Heart right ventricle (tissue), 16 donors: ENCODE data around the gene CELF4. TPM values are rescaled to one million over a fixed set of nuclear protein-coding genes. Genes with fewer than 3 reads are reported as not detected.

ENCODE experiments used
- ATAC-seq, 8 donors: fragments of 200-7000 bp; cut with Tn5 transposase; one replicate each; pipeline ENCODE4 v1.9.1; 2020; ENCODE audit warnings: mild to moderate bottlenecking in 8 of 8, moderate library complexity in 8 of 8, moderate number of reproducible peaks in 1 of 8
- DNase-seq, 2 donors: peaks; one replicate each; pipeline ENCODE4 v3.0.0-alpha.2; 2020
- H3K27ac ChIP-seq, 10 donors: fragments of 200-600 bp; sonication (generic) in 2 of 10; one replicate each; pipeline versions ENCODE4 v1.5.0 to v1.8.0; 2020 to 2022; ENCODE audit warnings: mild to moderate bottlenecking in 3 of 10
- H3K27me3 ChIP-seq, 7 donors: fragments of 200-600 bp; one replicate each; pipeline ENCODE4 v1.8.0; 2021 to 2022; ENCODE audit warnings: mild to moderate bottlenecking in 2 of 7
- H3K36me3 ChIP-seq, 9 donors: fragments of 200-600 bp; sonication (generic) in 1 of 9; one replicate each; pipeline versions ENCODE4 v1.5.0 to v1.8.0; 2020 to 2022; ENCODE audit warnings: mild to moderate bottlenecking in 2 of 9
- H3K4me1 ChIP-seq, 9 donors: fragments of 200-600 bp; sonication (generic) in 1 of 9; one replicate each; pipeline versions ENCODE4 v1.5.0 to v1.8.0; 2020 to 2022; ENCODE audit warnings: mild to moderate bottlenecking in 4 of 9
- H3K4me3 ChIP-seq, 10 donors: fragments of 200-600 bp; sonication (generic) in 2 of 10; one replicate each; pipeline versions ENCODE4 v1.5.0 to v1.8.0; 2020 to 2022; ENCODE audit warnings: mild to moderate bottlenecking in 7 of 10, moderate library complexity in 2 of 10
- H3K9me3 ChIP-seq, 11 donors: fragments of 200-600 bp in 10 of 11; sonication (generic) in 2 of 11; one replicate each; pipeline versions ENCODE4 v1.5.0 to v1.8.0; 2013 to 2022; ENCODE audit warnings: mild to moderate bottlenecking in 2 of 11, control low read depth in 1 of 11, moderate library complexity in 1 of 11
- WGBS, 2 donors: extraction: QIAGEN DNeasy Blood & Tissue Kit; methylation state at CpG; one replicate each; pipeline ENCODE4 v1.1.7; 2013; ENCODE audit warnings: inconsistent platforms in 1 of 2; 5-methylcytosine and 5-hydroxymethylcytosine counted together
- intact Hi-C, 10 donors: fragments of 100-400 bp; cut with DNase I; formaldehyde crosslinking; loops; one replicate each; pipeline versions ENCODE4 v1.11.1 to v1.14.2; 2022
- polyA plus RNA-seq, 2 donors: library from polyadenylated mRNA; stranded (reverse); fragments of 200-250 nt; gene quantifications; one replicate each; pipeline ENCODE4 v1.2.3, GENCODE V29; 2013
- total RNA-seq, 10 donors: library from RNA; stranded (reverse); fragmentation: NEBNext Ultra II Directional in 3 of 10; extraction: Animal tissue kit (Norgen Biotek cat#: 25700) in 3 of 10; gene quantifications; one replicate each; pipeline versions ENCODE4 v1.2.1 to v1.2.4, GENCODE V29; 2021 to 2023
- TF ChIP-seq, protein P1 (sequence below), 9 donors: fragments of 200-600 bp; sonication (generic) in 2 of 9; IDR thresholded peaks; one replicate each; pipeline versions ENCODE4 v1.5.0 to v1.8.0; 2021 to 2022; ENCODE audit warnings: antibody characterized with exemption in 9 of 9, mild to moderate bottlenecking in 5 of 9, moderate library complexity in 1 of 9
- donor health status: Arrhythmogenic right ventricular cardiomyopathy.
- donor health status: ischemic (EF 13 %, LVEDD 7.1; RV severe dilation, severe dysfunction).
- donor health status: healthy with polysubstance abuse.
- donor health status: DM: no; HTN: yes; CAD: no.
- donor health status: DM: no; HTN: no; CAD: no.
- donor health status: ischemic (EF 25% LVEDD 6.9; RV normal size, moderate dysfunction).
- donor health status: ischemic (EF 25% LVEDD 5.7; RV mildly dilated, moderate dysfunction).
- donor health status: healthy.
- donor health status: DM: yes; HTN: yes; CAD: no.
- donor health status: Ischemic cardiomyopathy.
- donor health status: ischemic (EF 35%, LVEDD 5.7; RV mildly dilated, moderate dysfunction).
- donor health status: nonischemic (EF 11% LVEDD 7.7; RV severe dilation, severe dysfunction).
- donor health status: DM: yes; HTN: yes; CAD: no.
- donor health status: PGD.
- donor health status: ischemic (EF 29% LVEDD 5.4; RV normal size, mild dysfunction).
- donor health status: nonischemic (EF 23%, LVEDD 6.1; RV moderate dilation, normal function).

CELF4 gene
- total and polyA plus RNA-seq, 12 donors = 0.07 to 1.2 (median 0.31) TPM; not detected in 1

DNA sequence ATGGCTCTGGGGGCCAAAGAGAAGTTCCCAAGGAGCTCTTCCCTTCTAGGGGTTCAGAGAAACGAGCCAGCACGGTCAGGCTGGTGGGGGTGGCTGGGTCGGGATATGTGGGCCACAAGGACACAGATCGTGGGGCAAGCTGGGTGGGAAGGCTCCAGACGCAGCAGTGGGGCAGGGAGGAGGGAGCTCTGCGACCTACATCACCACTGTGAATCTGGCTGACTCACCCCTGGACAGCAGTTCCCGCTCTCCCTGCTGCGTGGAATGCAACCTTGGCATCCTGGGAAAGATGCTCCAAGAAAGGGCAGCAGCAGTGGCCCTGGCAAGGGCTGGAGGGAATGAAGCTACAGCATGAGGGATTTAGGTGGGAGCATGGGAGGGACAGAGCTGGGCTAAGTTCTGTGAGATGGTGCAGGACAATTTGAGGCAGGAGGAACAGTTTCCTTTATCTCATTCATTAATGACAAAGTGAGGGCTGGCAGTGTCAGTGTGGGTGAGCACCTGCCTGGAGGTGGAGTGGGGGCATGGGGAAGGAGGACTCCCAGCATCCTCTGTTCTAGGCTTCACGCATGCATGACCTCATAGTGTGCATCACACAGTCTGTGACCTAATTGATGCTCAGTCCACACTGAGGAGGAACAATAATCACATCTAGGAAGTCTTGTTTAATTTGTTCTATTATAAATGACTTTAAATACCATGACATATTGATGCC lies 25.0 kb downstream of the CELF4 start:
- 61 to 64% methylated on average over 9 of the region's 9 CpGs for WGBS, 2 donors
- no peak overlapping the region for H3K4me3 ChIP-seq
- H3K4me1 ChIP-seq = peaks cover 0 to 12% (median 0%) of the 10 kb centered on the region in 9 donors
- no peaks in the 10 kb centered on the region for H3K9me3 ChIP-seq
- ATAC-seq = no peak
- TF ChIP-seq, protein P1, sequence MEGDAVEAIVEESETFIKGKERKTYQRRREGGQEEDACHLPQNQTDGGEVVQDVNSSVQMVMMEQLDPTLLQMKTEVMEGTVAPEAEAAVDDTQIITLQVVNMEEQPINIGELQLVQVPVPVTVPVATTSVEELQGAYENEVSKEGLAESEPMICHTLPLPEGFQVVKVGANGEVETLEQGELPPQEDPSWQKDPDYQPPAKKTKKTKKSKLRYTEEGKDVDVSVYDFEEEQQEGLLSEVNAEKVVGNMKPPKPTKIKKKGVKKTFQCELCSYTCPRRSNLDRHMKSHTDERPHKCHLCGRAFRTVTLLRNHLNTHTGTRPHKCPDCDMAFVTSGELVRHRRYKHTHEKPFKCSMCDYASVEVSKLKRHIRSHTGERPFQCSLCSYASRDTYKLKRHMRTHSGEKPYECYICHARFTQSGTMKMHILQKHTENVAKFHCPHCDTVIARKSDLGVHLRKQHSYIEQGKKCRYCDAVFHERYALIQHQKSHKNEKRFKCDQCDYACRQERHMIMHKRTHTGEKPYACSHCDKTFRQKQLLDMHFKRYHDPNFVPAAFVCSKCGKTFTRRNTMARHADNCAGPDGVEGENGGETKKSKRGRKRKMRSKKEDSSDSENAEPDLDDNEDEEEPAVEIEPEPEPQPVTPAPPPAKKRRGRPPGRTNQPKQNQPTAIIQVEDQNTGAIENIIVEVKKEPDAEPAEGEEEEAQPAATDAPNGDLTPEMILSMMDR (IDR thresholded peaks at IDR 0.05) = no peak
- H3K27me3 ChIP-seq = peaks cover 0 to 65% (median 50%) of the 10 kb centered on the region in 7 donors
- H3K36me3 ChIP-seq = no peaks in the 10 kb centered on the region
- no peak overlapping the region for H3K27ac ChIP-seq
- intact Hi-C loops = loop anchor here in 1 of 10 donors (5.0 kb wide), 1 partner anchor 158 kb away; no protein-coding TSS in a partner anchor
- no peak for DNase-seq

DNA sequence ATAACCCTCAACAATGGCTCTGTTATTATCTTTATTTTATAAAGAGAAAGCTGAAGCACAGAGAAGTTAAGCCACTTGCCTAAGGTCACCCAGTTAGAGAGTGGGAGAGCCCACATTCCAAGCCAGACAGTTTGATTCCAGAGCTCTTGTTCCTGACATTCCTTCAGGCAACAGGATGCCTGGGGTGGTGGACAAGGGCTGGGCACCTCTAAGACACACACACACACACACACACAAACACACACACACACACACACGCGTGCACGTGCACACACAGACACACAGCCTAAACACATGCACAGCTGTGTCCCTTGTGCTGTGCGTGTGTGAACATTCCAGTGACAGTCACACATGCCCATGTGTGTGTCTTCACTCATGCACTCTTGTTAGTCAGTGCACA lies 26.4 kb downstream of the CELF4 start:
- 83% methylated on average over 4 of the region's 4 CpGs for WGBS, 2 donors
- no peaks in the 10 kb centered on the region for H3K36me3 ChIP-seq
- H3K27ac ChIP-seq = no peak overlapping the region
- no peak for DNase-seq
- H3K27me3 ChIP-seq = peaks cover 0 to 64% (median 52%) of the 10 kb centered on the region in 7 donors
- intact Hi-C loops = loop anchor here (2.0 to 10.0 kb wide), 8 partner anchors 54 to 197 kb away; no protein-coding TSS in a partner anchor
- TF ChIP-seq, protein P1 (IDR thresholded peaks at IDR 0.05) = no peak
- H3K4me1 ChIP-seq = peaks cover 0 to 12% (median 0%) of the 10 kb centered on the region in 9 donors
- no peak overlapping the region for H3K4me3 ChIP-seq
- no peaks in the 10 kb centered on the region for H3K9me3 ChIP-seq
- no peak for ATAC-seq

DNA sequence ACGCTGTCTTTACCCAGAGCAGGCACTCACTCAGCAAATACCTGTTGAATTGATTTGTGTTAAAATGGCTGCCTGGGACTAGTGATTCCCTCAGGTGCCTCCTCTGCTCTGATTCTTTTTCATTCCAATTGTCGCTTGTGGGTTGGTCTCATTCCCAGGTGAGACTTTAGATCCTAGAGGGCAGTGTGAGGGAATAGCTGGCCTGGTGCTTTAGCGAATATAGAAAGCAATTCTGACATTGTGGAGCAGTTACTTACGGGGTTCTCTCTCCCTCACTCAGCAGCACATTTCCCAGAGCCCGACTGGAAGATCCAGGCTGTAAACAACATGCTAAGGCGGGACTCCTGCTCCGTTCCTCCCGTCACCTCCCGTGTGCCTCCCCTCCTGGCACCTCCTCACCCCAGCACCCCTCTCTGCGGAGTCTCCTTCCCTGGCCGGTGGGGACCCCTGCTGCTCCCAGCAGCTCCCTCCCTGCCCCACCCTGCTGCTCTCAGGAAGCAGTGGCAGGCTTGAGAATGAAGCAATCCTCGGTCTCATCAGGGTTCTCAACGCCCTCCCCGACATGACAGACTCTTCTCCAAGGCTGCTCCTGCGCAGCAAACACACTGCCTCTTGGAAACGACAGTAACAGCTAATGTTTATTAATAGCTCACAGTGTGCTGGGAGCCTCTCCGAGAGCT lies 26.9 kb downstream of the CELF4 start:
- ATAC-seq (peak in 3 of 8 donors; percentile 27 to 46 (median 29)), DNase-seq (no peak)
- Histone ChIP-seq H3K9me3 (no peaks in the 10 kb centered on the region), H3K27ac (no peak overlapping the region), H3K27me3 (peaks cover 0 to 69% (median 57%) of the 10 kb centered on the region in 7 donors), H3K4me3 (no peak overlapping the region), H3K4me1 (peaks cover 0 to 12% (median 0%) of the 10 kb centered on the region in 9 donors), H3K36me3 (no peaks in the 10 kb centered on the region)
- intact Hi-C loops = loop anchor here (1.0 to 10.0 kb wide), 10 partner anchors 54 to 196 kb away; no protein-coding TSS in a partner anchor
- TF ChIP-seq, protein P1 (IDR thresholded peaks at IDR 0.05) = no peak
- 14 to 22% methylated on average over 17 of the region's 17 CpGs for WGBS, 2 donors

DNA sequence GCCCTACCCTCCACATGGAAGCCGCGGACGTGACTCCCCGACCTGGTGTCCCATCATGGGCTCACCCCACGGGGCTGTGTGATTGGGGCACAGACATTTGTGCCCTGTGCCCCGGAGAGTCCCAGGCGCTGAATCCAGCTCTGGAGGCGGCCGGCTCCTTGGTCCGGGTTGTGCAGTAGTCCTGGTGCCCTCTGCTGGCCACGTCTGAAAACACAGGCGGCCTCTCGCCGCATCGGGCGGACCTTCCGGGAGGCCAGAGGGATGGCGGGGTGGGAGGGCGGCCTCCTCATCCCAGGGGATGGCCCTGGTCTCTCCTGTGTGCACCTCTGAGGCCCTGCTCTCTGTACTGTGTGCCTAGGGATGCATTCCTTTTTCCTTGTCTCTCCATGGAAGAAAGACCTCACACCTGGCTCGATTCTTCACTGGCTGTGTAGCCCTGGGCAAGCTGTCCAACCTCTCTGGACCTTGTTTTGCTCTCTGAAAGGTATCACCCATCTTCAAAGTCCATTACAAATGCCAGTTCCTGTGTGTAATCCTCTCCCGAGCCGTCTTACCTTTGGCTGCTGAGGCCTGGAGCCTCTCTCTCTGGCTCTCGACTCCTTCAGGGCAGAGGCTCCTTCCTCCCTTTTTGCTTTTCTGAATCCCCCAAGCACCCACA lies 27.6 kb downstream of the CELF4 start:
- intact Hi-C loops = loop anchor here (1.0 to 10.0 kb wide), 11 partner anchors 53 to 196 kb away; no protein-coding TSS in a partner anchor
- 13 to 14% methylated on average over 23 of the region's 23 CpGs for WGBS, 2 donors
- Histone ChIP-seq H3K36me3 (no peaks in the 10 kb centered on the region), H3K27me3 (peaks cover 0 to 66% (median 57%) of the 10 kb centered on the region in 7 donors), H3K27ac (no peak overlapping the region), H3K4me1 (peaks cover 0 to 12% (median 0%) of the 10 kb centered on the region in 9 donors), H3K4me3 (no peak overlapping the region), H3K9me3 (no peaks in the 10 kb centered on the region)
- TF ChIP-seq, protein P1 (IDR thresholded peaks at IDR 0.05) = peak; percentile 76 to 93 (median 86)
- DNase-seq = peak; percentile 72 to 80
- peak; percentile 56 to 92 (median 84) for ATAC-seq
